ENCODE data around the gene AFDN. TPM values are rescaled to one million over a fixed set of nuclear protein-coding genes. Genes with fewer than 3 reads are reported as not detected.

Gene AFDN
- total and polyA plus RNA-seq, 2 of the 8 experiments (the other 6 are each of a cell fraction or from before 2014, with no cell fraction given) = 53.4 to 192 TPM

GRCh38 chr6:167915139-167915538 is 88.4 kb downstream of the AFDN start (continued):
- TF ChIP-seq SRF (IDR thresholded peaks at IDR 0.05; ENCODE audit: low read depth, low read length) (no peak), KDM5A (IDR thresholded peaks at IDR 0.05; ENCODE audit: low read length) (no peak), E2F6 (IDR thresholded peaks at IDR 0.05) (no peak), GTF2F1 (IDR thresholded peaks at IDR 0.05; ENCODE audit: borderline replicate concordance, low read depth, low read length) (no peak), SP1 (IDR thresholded peaks at IDR 0.05; ENCODE audit: low read depth, low read length) (no peak), JUN (IDR thresholded peaks at IDR 0.05; ENCODE audit: low read depth, low read length) (no peak), CHD7 (IDR thresholded peaks at IDR 0.05; ENCODE audit: insufficient replicate concordance, low read length) (no peak)

All from H1 (cell line).